Measurements from ENCODE around the gene PDE4D.
"Not testable (repeated sequence)": the region's sequence is repeated elsewhere in the genome, so short reads cannot be mapped to it uniquely, and the experiment has no call there.

PDE4D gene

DNA sequence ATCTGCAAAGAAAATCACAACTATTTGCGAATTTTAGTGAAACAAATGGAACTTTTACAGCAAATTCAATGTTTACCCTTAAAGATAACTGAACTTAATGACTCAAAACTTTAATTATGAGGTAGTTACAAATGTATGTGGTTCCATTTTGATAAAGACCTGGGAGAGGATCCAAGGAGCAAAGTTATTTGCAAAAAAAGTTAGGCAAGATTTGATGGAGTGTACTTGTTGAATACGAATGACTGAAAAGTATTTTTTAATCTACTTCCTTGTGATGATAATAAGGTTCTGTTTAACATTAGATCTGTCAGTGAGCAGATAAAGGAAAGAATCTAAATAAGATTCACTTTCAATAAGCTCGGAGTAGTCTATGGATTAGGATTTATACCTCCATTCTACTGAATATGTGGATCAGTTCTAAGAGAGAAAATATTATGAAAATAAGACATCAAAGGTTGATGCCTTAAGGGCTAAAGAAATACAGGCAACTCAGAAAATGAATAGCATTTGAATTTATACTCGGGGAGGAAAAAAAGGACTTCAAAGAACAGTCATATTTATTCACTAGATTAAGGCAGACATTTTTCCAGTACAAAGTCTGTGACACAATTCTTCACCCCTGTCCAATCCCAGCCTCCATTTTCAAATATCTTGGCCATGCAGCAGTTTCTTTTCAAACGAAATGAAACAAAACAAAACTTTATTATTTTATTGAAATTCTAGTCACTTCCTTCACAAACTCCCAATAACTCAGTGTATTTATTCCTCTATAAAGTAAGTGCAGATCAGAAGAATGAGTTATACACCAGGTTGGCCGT lies 199.8 kb downstream of the PDE4D start:
- DNase-seq, result no peak

DNA sequence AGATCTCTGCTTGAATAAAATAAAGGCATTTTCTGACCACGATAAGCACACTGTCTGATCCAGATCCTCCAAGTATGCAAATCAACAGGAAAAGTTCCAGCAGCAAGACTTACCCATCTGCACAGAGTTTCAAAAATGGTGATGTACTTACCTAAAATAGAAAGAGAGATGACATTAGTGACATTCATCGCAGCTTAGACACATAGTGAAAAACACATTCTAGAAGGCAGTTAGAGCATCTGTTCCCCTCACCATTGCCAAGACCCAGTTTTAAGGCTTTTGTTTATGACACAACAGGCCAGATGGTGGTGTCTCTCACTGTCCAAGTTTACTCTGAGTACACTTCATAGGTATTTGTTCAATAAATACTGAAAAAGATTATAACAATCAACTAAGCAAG lies 207.7 kb downstream of the PDE4D start:
- no peak for DNase-seq

DNA sequence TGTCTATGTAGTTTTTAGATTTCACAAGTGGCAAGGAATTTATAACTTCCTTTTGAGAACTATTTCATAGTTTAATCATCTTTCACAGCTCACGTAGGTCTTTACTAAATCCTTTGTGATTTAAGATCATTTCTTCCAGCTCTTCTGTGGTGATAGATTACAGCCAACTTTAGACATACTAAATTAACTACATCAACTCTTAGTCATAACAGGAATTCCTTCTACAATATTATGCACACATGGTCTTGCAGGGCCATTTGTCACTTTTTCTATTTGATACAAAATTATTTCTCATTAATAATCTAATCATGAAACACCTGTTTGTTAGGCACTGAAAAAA lies 208.4 kb downstream of the PDE4D start:
- no peak for DNase-seq

DNA sequence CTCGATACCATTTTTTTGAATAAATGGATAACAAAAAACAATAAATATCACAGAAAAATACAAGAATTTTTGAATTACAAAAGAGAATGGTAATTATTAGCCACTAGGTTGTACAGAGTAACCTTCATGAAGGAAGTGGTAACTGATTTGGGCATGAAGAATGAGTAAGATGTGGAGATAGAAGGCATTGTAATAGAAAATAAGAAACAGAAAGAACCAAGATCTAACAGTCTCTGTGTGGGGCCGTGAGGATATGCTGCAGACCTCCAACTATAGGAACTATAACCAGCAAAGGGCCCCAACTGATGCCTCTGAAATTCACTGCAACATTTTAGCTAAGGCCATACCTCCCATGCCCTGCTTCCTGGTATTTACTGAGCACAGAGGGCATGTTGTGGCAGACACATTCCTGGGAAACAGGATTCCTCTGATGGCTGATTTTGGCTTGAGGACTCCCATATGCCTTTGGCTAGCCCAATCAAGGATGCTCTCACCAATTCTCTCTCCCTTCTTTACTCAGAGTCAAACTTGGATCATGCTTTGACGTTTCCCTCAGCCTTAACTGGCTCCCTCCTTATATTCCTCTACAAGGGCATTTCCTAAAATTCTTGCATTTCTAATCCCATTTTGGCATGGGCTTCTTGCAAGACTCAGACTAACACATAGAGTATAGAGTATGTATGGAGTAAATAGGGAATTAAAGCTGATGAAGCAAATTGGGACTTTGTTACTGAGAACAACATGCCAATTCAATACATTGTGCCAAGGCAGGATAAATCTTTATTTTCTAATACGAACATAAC lies 208.9 kb downstream of the PDE4D start:
- DNase-seq, result no peak

DNA sequence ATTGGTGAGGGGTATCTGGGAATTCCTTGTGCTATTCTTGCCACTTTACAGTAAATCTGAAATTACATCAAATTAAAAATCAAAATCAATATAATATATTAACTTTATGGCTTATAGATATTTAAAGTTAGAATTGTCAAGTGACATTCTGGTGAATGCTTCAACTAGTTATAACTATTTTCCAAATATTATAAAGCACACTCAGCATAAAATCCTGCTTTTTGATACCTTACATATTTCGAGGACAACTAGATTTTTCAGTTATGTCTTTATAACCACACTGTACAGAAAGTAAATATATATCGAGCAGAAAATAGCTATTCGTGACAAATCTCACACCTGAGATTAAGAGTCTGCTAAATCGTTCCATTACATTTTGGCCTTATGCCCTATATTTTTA lies 210.2 kb downstream of the PDE4D start:
- no peak for DNase-seq

DNA sequence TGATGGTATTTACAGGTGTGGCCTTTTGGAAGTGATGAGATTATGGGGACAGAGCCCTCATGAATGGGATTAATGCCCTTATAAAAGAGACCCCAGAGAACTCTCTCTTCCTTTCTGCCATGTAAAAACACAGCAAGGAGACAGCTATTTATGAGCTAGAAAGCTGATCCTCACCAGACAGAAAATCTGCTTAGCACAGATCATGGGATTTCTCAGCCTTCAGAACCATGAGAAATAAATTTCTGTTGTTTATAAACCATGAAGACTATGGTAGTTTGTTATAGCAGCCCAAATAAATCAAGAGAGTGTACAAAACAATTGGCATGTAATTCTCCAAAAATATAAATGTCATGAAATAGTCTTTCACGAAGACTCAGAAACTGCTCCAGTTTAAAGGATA lies 211.0 kb downstream of the PDE4D start:
- DNase-seq, result no peak

DNA sequence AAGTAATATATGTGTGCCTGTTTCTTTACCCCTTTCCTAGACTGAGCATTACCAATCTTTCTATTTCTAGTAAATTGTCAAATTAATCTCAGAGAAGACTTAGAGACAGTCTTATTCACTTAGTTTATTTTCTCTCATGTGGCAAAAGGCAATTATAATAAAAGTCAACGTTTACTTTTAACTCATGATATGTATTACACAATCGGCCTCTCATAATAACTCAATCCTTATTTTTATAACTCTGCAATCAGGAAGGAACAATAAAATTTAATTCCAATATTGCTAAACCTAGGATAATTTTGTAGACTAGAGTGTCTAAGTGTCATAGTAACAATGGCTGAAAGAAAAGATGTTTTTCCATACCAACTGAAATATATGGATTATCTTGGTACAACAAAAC lies 214.6 kb downstream of the PDE4D start:
- DNase-seq, result no peak

DNA sequence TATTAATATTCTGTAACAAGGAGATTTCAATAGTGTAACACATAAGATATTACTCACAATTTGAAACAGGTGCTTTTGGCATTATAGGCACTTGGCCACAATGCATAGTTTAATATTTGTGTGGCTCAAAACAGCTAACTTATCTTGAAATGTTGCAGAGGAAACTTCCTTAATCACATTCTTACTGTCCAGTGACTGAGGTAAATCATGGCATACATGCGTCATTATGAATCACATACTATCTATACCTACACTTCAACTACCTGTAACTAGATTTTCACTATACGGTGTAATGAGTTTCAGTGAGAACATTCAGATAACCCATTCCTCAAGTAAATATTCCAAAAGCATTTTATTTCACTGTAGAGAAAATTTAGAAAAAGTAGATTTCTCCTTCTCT lies 218.8 kb downstream of the PDE4D start:
- no peak for DNase-seq

DNA sequence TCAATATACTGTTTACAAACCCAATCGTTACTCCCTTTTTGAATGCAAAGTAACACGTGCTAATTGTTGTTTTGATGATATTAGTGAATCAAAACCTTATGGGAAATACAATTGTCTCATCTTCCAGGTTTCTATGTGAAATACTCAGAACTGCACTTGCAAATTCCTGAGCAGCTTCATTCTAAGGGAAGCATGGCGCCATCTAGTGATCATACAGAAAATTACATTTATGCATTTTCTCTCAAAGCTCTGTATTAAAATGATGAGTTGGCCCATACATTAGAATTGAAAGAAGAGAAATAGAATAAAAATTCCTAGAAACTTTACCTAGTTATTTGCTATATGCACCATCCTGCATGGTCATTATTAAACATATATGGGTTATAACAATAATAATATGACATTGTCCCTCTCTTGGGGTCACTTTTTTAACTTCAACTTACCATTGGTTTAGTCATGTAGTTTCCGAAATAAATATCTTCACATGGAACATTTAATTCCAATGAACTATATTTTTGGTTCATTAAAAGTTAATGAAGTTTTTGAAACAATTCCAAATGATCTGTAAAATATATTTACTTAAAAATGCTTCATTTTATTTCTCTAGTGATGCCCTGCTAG lies 220.0 kb downstream of the PDE4D start:
- no peak for DNase-seq

DNA sequence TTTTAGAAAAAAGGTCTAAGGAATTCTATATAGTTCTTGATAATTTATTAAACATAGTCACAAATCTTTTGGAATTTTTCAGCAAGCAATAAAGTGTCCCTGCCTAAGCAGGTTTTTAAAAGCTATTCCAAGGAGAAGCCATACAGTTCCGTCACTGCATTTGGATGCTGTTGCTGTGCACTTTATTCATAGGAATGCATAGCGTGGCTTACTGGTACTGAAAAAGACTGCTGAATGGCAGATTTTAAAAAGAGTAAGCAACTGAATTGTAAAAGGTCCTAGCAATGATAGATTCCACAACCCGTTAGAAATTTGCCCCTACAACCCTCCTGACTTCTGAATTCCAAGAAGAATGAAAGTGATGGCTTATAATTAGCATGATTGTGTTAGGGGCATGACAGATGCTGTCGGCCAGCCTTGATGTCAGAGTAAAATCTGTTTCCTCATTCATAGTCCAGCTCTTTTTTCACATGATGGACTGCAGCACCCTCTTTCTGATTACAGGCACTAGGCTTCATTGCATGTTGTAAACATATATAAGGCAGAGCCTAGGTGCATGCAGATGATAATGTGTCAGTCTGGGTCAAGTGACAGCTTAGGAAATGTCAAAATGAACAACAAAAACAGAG lies 227.0 kb downstream of the PDE4D start:
- no peak for DNase-seq

DNA sequence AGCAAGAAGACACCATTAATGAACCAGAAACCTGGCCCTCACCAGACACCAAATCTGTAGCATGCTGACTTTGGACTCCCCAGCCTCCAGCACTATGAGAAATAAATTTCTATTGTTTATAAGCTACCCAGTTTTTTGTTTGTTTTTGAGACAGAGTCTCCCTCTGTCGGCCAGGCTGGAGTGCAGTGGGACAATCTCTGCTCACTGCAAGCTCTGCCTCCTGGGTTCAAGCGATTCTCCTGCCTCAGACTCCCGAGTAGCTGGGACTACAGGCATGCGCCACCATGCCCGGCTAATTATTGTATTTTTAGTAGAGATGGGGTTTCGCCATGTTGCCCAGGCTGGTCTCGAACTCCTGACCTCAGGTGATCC lies 227.7 kb downstream of the PDE4D start:
- not testable (repeated sequence) for DNase-seq

DNA sequence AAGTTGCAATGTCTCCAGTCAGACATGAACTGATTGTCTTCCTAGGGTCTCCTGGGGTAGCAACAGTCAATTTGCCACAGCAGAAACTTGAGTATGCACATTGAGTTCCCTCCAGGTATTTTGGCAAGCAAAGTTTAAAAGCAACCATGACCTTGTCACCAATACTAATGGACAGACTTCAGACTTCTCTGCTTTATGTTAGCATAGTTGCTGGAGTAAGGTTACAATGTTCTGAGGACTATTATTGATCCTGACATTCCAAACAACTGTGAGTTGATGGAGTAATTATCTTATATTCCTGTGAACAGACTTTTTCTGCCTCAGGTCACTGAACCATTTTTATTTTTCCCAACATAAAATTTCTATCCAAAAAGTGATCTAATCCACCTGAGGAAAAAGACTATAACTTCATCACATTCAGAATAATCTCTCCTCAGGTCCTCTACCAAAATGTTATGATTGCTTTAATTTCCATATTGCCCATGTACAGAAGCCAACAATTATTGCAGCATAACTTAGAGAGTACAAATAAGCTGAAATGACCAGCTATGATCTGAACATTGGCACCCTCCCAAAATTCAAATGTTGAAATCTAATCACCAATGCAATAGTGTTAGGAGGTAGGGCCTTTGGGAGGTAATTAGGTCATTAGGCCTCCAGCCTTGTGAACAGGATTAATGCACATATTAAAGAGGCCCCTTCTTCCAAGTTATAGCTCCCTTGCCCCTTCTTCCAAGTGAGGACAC lies 228.3 kb downstream of the PDE4D start:
- DNase-seq, result no peak

DNA sequence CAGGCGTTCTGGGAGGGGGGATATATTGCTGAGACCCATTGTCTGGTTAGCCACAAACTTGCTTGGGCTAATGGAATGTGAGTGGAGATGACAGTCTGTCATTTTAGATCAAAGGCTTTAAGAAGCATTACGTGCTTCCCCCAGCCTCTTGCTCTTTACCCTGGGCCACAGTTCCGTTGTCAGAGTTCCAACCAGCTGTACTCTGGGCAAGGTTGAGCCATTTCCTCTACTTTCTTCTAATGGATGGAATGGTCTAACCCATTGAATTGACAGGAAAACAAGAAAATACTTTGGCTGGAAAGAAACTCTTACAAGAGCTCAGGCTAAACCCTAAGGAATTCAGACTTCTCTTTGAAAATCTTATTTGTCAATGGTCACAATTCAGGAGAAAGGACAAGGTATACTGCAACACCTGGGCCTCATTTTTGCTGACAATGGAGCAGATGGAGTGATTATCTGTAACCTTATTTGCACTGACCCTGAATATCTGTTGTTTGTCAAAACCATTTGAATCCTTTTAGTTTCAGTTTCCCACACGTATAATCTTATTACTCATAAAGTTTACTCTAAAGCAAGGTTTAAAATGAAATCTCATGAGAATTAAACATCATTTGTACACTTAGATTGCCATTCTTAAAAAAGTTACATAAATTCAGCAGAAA lies 231.4 kb downstream of the PDE4D start:
- DNase-seq, result no peak

DNA sequence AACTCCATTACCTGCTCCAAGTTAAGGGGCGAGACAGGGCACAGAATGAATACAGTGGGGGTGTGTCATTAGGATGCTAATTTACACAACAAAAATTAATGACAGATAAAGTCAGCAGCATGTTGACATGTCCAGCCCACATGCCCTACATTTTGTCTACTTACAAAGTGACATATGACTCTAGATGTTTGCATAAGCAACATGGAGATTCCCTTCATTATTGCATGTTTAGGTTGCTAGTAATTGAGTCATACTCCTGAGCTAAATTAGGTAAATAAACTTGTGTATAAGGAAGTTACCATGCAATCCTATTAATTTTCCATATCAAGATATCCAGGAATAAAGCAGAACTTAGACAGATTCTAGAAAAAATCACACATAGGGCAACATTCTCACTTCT lies 232.2 kb downstream of the PDE4D start:
- no peak for DNase-seq

DNA sequence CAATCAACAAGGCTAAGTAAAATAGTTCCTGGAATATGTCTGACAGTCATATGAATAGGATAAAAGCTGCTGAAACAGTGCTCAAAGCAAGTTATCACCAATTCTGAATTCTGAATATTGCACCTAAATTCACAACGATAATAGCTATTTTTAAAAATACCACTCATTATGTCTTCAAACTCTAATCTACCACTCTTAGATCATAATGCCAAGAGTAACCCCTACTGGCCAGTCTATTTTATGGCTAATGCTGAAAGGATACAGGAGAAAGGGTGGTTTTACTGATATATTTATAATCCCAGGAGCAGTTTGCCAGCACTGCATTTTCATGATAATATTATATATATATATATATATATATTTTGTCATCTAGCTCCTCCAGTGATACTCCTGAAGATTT lies 232.8 kb downstream of the PDE4D start:
- no peak for DNase-seq

DNA sequence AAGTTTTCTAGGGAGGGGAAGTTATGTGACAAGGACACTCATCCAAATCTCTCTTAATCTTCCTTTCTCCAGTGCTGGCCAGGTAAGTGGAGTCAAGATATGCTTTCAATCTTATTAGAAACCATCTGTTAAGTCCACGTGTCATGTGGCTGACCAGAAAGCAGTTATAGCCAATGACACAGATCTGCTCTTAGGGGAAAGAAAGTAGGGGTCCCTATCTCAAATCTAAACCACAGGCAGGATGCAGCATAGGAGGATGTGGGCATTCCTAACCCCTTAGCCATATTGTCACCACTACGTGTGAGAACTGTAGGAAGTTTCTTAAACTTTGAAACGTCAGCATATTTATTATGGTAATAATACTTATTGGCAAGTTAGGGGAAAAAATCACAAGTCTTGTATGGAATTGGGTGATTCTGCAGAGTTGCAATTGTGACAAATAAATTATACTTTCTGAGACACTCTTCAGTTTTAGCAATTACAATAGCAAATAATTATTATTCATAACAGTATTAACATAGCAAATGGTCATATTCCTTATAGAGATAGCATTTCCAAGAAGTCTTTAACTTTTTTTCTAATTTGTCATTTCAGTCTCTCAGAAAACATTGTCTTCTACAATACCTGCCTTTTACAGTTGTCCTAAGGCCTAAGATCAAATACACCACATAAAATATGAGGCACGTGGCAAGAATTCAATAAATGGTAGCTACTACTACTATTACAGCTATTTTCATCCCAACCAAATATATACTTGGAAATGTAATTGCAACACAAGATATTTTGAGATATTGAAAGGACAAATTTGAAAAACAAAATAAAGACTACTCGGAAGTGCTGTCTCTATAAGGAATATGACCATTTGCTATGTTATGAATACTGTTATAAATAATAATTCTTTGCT lies 236.9 kb downstream of the PDE4D start:
- no peak for DNase-seq

DNA sequence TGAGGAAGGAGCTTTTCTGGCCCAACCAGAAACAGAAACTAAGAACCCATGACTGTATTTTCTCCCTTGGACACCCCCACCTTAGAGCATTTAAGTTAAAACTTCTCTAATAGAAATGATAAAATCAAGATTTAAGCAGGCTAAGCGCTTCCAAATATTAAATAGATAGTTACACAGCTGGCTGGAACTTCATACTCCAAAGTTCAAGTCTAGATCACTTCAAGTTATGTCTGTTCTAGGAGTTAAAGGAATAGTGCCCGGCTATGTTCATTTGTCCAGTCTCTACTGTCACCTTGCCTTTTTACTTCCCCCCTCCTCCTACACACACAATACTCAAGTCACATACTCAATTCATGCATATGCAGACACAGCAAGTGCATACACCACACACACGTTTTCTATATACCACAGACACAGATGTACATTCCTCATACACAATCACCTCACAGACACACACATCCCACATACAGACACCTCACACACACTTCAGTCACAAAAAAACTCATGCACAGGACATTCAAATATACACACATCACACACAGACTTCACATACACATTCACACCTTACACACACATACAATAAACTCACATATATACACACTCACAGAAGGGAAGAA lies 237.7 kb downstream of the PDE4D start:
- no peak for DNase-seq

DNA sequence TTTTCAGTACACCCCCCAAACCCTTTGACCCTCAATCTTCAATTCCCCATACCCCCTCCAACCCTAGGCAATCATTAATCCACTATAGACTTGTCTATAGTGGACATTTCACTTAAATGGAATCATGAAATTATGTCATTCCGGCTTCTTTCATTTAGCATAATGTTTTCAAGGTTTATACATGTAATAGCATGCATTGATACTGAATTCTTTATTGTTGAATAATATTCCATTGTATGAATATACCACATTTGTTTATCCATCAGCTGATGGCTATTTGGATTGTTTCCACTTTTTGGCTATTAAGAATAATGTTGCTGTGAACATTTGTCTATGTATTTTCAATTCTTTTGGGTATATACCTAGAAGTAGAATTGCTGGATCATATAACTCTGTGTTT lies 238.8 kb downstream of the PDE4D start:
- DNase-seq, result no peak

DNA sequence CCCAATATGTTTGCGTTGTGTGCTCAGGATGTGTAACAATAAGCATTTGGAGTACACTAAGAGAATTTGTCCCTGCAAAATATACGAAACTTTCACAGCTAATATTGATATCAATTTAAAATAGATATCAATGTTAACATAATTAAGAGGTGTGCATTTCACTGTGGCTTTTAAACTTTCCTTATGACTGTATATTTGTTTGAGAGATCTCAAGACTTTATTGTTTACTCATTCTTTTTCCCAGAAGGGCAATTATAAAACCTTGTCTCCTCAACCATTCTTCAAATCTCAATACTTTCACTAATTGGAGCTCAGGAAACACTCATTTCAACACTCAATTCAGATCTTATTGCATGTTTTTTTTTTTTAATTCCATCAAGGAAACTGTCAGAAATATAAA lies 241.1 kb downstream of the PDE4D start:
- DNase-seq, result no peak
